ENCODE data around the gene BCHE.

DNA sequence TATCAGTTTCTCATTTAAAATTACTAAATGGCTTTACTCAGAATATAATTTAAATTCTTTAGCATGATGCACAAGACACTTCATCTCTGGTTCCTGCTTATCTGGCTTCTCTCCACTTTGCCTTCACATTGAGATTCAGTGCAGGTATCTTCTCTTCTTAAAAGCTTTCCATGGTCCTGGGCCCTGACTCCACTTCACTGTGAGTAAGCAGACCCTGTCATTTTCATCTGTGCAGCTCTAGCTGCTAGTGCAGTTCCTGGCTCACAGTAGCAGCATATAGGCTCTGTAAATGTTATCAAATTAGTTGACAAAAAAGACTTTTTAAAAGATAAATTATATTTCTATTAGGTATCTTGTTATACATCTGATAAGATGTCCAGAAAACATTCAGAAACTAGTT is 58.8 kb downstream of the BCHE start:
- TF ChIP-seq, protein P1, sequence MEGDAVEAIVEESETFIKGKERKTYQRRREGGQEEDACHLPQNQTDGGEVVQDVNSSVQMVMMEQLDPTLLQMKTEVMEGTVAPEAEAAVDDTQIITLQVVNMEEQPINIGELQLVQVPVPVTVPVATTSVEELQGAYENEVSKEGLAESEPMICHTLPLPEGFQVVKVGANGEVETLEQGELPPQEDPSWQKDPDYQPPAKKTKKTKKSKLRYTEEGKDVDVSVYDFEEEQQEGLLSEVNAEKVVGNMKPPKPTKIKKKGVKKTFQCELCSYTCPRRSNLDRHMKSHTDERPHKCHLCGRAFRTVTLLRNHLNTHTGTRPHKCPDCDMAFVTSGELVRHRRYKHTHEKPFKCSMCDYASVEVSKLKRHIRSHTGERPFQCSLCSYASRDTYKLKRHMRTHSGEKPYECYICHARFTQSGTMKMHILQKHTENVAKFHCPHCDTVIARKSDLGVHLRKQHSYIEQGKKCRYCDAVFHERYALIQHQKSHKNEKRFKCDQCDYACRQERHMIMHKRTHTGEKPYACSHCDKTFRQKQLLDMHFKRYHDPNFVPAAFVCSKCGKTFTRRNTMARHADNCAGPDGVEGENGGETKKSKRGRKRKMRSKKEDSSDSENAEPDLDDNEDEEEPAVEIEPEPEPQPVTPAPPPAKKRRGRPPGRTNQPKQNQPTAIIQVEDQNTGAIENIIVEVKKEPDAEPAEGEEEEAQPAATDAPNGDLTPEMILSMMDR (IDR thresholded peaks at IDR 0.05; ENCODE audit: low read depth, low read length) = no peak
- no peak for TF ChIP-seq EZH2phosphoT487 (IDR thresholded peaks at IDR 0.05; ENCODE audit: low read depth)

Measured in OCI-LY3 (cell line).